Keratinocyte (primary cell): ENCODE results near the gene CFAP58. TPM values are rescaled to one million over a fixed set of nuclear protein-coding genes. Genes with fewer than 3 reads are reported as not detected.
A peak's percentile ranks its signal among the peaks of the same experiment; 100 is the strongest.

Experiments used
- DNase-seq: peaks from one replicate; pipeline ENCODE4 v3.0.0-alpha.2; 2011; ENCODE audit warnings: low read depth, missing footprints, low spot score
- FAIRE-seq: peaks from 2 replicates; lab custom pipeline; 2011; peaks lifted over from hg19 to GRCh38; lab: Jason Lieb, UNC
- H2AFZ ChIP-seq: 2 replicates; pipeline ENCODE4 v1.6.0; 2012; ENCODE audit warnings: low read length, control low read depth, inconsistent platforms; ENCODE audit not compliant: control insufficient read depth
- H3K27ac ChIP-seq: 2 replicates; pipeline ENCODE4 v1.5.1; 2011; ENCODE audit warnings: low read length; ENCODE audit not compliant: control insufficient read depth, insufficient read depth
- H3K27me3 ChIP-seq: 3 replicates; pipeline ENCODE4 v1.6.0; 2011; ENCODE audit warnings: low read length; ENCODE audit not compliant: control insufficient read depth, insufficient read depth; ENCODE audit errors: extremely low read depth
- H3K36me3 ChIP-seq, 2 experiments: 2 replicates in 1 of 2; 3 replicates in 1 of 2; pipeline ENCODE4 v1.5.1; 2011; ENCODE audit warnings: low read length in 2 of 2, mild to moderate bottlenecking in 1 of 2; ENCODE audit not compliant: control insufficient read depth in 2 of 2, insufficient read depth in 2 of 2; ENCODE audit errors: extremely low read depth in 1 of 2
- H3K4me1 ChIP-seq: 3 replicates; pipeline ENCODE4 v1.5.1; 2011; ENCODE audit warnings: low read length; ENCODE audit not compliant: control insufficient read depth, insufficient read depth; ENCODE audit errors: extremely low read depth
- H3K4me2 ChIP-seq: 3 replicates; pipeline ENCODE4 v1.6.0; 2011; ENCODE audit warnings: low read depth, low read length; ENCODE audit not compliant: control insufficient read depth, insufficient read depth; ENCODE audit errors: extremely low read depth
- H3K4me3 ChIP-seq, 3 experiments: fragments of 200-600 bp in 1 of 3; sonication (generic) in 1 of 3; 2 replicates in 2 of 3; 3 replicates in 1 of 3; pipeline ENCODE4 v1.5.1; 2011 to 2016; ENCODE audit warnings: low read length in 3 of 3, mild to moderate bottlenecking in 3 of 3, control low read depth in 2 of 3, inconsistent platforms in 1 of 3, low read depth in 1 of 3, mixed read lengths in 1 of 3, mixed run types in 1 of 3, moderate library complexity in 1 of 3; ENCODE audit not compliant: control insufficient read depth in 2 of 3, insufficient read depth in 2 of 3; ENCODE audit errors: extremely low read depth in 1 of 3
- H3K79me2 ChIP-seq: 2 replicates; pipeline ENCODE4 v1.6.0; 2012; ENCODE audit warnings: low read length; ENCODE audit not compliant: control insufficient read depth, insufficient read depth
- H3K9ac ChIP-seq: 3 replicates; pipeline ENCODE4 v1.6.0; 2011; ENCODE audit warnings: low read length; ENCODE audit not compliant: control insufficient read depth, insufficient read depth; ENCODE audit errors: extremely low read depth
- H3K9me1 ChIP-seq: 3 replicates; pipeline ENCODE4 v1.6.0; 2011; ENCODE audit warnings: low read length; ENCODE audit not compliant: control insufficient read depth, insufficient read depth; ENCODE audit errors: extremely low read depth
- H3K9me3 ChIP-seq: 2 replicates; pipeline ENCODE4 v1.5.1; 2012; ENCODE audit warnings: low read depth, low read length; ENCODE audit not compliant: control insufficient read depth
- H4K20me1 ChIP-seq: 3 replicates; pipeline ENCODE4 v1.6.0; 2011; ENCODE audit warnings: low read length; ENCODE audit not compliant: control insufficient read depth, insufficient read depth; ENCODE audit errors: extremely low read depth
- CTCF ChIP-seq, 3 experiments: IDR thresholded peaks in 1 of 3; conservative IDR thresholded peaks in 1 of 3; optimal IDR thresholded peaks in 1 of 3; 2 replicates in 2 of 3; 3 replicates in 1 of 3; pipeline versions ENCODE3 to v1.5.1; 2011; ENCODE audit warnings: low read length in 3 of 3, mild to moderate bottlenecking in 3 of 3, moderate library complexity in 2 of 3, control low read depth in 1 of 3, inconsistent platforms in 1 of 3; ENCODE audit not compliant: insufficient read depth in 2 of 3; ENCODE audit errors: extremely low read depth in 1 of 3
- EZH2 ChIP-seq: IDR thresholded peaks from one replicate; pipeline ENCODE4 v1.6.1; 2012; ENCODE audit warnings: inconsistent platforms, mild to moderate bottlenecking, low read length, moderate library complexity
- dilution Hi-C: fragments of 300-500 bp; cut with MboI; formaldehyde crosslinking; loops from one replicate; pipeline ENCODE4 v1.7.0; 2020; ENCODE audit warnings: low sequenced_read_pairs; ENCODE audit not compliant: extremely low pct_ligation_motif_present
- polyA plus RNA-seq, 5 experiments: library from polyadenylated mRNA; depleted of rRNA in 3 of 5; stranded (reverse) in 3 of 5; stranded (forward) in 1 of 5; unstranded in 1 of 5; fragments of >200 nt; gene quantifications; 1 replicate in 1 of 5; 2 replicates in 3 of 5; 3 replicates in 1 of 5; pipeline versions ENCODE4 v1.2.1 to v1.2.3, GENCODE V29; 2011 to 2012; ENCODE audit warnings: missing spikeins in 2 of 5, low read depth in 1 of 5, low replicate concordance in 1 of 5

The CFAP58 gene
- polyA plus RNA-seq, 1 donor (not counting 4 experiments of a cell fraction or from before 2014, with no cell fraction given): 2.3 TPM

- DNase-seq: peak; percentile 49
- dilution Hi-C loops: no loop called here
- peak; percentile 95 for FAIRE-seq
- Histone ChIP-seq H2AFZ (no peak overlapping the region), H3K36me3 (no peaks in the 10 kb centered on the region), H4K20me1 (no peaks in the 10 kb centered on the region), H3K9ac (no peak overlapping the region), H3K4me2 (no peak overlapping the region), H3K27me3 (peaks cover 8% of the 10 kb centered on the region), H3K79me2 (no peaks in the 10 kb centered on the region), H3K4me1 (peaks cover 10% of the 10 kb centered on the region), H3K9me1 (no peaks in the 10 kb centered on the region), H3K9me3 (no peaks in the 10 kb centered on the region), H3K4me3 (no peak overlapping the region), H3K27ac (peak overlapping the region; percentile 9)
- no peak for TF ChIP-seq CTCF (optimal IDR thresholded peaks at IDR 0.05 in 1 of 3, IDR thresholded peaks at IDR 0.05 in 1 of 3, conservative IDR thresholded peaks at IDR 0.05 in 1 of 3; ENCODE audit: extremely low read depth in 1 of 3, insufficient read depth in 2 of 3, low read length in 3 of 3)
- TF ChIP-seq EZH2: no peak
These were observed 37.7 kb downstream of the CFAP58 start for GRCh38 chr10:104391150-104391968.

- Histone ChIP-seq H3K9ac (no peak overlapping the region), H3K36me3 (no peaks in the 10 kb centered on the region), H3K9me1 (no peaks in the 10 kb centered on the region), H3K27me3 (peaks cover 8% of the 10 kb centered on the region), H3K9me3 (no peaks in the 10 kb centered on the region), H4K20me1 (no peaks in the 10 kb centered on the region), H3K4me3 (no peak overlapping the region), H3K27ac (no peak overlapping the region), H3K79me2 (no peaks in the 10 kb centered on the region), H3K4me2 (no peak overlapping the region), H2AFZ (no peak overlapping the region), H3K4me1 (peaks cover 10% of the 10 kb centered on the region)
- FAIRE-seq: no peak
- TF ChIP-seq CTCF (optimal IDR thresholded peaks at IDR 0.05 in 1 of 3, IDR thresholded peaks at IDR 0.05 in 1 of 3, conservative IDR thresholded peaks at IDR 0.05 in 1 of 3; ENCODE audit: extremely low read depth in 1 of 3, insufficient read depth in 2 of 3, low read length in 3 of 3): no peak
- no peak for TF ChIP-seq EZH2
- no peak for DNase-seq
- dilution Hi-C loops: no loop called here
These were observed 38.3 kb downstream of the CFAP58 start for GRCh38 chr10:104391969-104392296.
